GM19328 (cell line): ENCODE measurements around the gene GNAI2.
A peak's percentile ranks its signal among the peaks of the same experiment; 100 is the strongest.
"Not testable (repeated sequence)": the region's sequence is repeated elsewhere in the genome, so short reads cannot be mapped to it uniquely, and the experiment has no call there.

Source experiments
- ATAC-seq: cut with Tn5 transposase; IDR thresholded peaks from one replicate; pipeline ENCODE4 v1.9.1; 2021; ENCODE audit warnings: mild to moderate bottlenecking, moderate library complexity; ENCODE audit not compliant: unreplicated experiment

The GNAI2 gene

DNA sequence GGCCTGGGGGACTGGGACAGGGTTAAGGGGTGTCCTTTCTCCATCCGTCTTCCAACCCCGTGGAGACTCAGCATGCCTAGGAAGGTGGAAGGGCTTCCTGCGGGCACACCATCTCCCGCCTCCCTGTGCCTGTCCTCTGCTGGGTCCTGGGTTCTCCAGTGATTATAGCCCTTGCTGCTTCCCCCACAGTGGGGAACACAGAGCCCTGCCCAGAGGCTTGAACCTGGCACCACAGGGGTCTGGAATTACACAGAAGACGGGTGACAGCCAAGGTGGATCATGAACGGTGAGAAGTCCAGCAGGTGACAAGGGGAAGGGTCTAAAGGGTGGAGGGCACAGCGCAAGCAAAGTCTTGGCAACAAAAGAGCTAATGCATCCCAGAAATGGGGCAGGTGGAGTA is 26.8 kb downstream of the GNAI2 start:
- no peak for ATAC-seq

DNA sequence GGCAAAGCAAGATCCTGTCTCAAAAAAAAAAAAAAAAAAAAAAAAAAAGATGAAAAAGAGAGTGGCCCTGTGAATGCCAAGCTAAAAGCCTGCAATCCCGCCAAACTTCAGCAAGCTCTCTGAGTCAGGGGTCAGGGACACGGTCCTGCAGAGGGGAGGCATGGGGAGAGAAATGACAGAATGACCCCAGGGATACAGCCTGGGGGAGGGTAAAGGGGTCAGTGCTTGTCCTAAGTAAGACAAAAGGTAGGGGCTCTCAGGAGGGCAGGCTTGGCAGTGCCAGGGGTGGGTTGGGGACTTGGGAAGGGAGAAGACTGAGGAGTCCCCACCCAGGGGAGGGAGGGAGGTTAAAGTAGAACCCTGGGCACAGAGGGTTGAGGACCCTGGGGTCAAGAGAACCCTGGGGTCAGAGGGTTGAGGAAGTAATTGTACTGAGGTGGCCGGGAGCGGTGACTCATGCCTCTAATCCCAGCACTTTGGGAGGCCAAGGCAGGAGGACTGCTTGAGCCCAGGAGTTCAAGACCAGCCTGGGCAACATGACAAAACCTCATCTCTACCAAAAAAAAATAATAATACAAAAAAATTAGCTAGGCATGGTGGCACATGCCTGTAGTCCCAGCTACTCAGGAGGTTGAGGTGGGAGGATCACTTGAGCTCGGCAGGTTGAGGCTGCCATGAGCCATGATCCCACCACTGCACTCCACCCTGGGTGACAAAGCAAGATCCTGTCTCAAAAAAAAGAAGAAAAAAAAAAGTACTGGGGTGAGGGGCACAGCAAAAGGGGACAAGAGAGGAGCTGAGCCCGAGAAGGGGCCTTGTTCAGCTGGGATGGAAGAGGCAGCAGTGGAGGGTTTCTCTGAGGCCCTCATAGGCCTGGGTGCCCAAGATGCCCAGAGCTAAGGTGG is 27.7 kb downstream of the GNAI2 start:
- no peak for ATAC-seq

DNA sequence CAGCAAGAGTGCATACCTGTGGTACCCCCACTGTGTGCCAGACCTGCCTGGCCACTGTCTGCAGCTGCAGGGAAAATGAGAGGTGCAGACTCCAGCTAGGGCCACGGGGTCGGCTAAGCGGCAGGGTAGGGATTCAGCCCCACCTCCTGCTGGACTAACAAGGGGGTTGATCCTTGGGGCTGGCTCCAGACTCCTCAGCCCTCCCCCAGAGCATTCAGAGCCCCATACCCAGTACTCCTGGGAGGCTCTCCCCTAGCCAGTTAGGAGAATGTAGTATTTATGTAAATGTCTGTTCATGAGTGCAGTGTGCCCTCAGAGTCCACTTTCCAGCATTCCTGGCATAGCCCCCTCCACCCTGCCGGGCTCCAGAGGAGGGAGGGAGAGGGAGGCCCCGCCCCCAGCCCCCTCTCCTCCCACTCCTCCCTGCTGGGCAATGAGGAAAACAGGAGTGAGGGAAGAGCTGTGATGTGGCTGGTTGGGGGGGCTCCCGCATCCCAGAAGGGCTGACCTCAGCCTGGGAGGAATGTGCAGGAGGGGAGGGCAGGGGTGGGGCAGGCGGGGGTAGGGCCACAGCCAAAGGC is 28.5 kb downstream of the GNAI2 start:
- no peak for ATAC-seq

DNA sequence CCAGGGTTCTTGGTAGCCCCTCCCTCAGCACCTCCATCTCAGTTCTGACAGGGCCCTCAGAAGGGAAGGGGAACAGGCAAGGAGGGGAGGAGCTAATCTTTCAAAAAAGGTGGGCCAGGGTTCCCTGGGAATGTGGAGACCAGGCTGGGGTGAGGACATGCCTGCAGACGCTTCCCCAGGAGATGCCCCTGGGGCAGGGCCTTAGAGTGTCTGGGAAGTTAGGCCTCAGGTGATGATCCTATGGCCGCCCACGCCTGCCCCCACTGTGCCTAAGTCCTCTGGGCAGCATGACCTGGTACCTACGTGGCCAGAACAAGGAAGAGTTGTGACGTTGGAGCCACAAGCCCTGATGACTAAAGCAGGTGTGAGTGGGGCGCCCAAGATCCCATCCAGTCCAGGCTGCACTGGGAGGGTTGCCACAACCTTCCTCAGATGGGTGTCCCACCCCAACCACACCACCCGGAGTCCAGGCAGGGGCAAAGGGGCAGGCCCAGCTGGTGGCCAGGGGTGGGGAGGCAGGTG is 29.0 kb downstream of the GNAI2 start:
- ATAC-seq = no peak

DNA sequence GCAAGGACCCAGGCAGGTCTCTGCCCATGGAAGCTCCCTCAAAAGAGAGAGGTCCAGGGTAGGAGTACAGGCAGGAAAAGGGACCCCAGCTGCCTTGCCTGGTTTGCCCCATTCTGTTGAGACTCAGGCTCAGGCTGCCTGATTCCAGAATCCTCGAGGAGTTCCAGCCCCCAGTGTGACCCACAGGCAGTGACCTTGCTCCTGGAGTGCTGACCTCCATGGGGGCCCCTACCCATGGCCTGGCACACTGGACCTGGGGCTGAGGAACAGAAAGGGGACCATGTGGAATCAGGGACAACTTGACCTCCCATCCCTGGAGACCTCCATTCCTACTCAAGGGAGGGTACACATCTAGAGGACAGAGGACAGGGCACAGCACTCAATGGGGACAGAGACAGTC is 29.6 kb downstream of the GNAI2 start:
- ATAC-seq = no peak

DNA sequence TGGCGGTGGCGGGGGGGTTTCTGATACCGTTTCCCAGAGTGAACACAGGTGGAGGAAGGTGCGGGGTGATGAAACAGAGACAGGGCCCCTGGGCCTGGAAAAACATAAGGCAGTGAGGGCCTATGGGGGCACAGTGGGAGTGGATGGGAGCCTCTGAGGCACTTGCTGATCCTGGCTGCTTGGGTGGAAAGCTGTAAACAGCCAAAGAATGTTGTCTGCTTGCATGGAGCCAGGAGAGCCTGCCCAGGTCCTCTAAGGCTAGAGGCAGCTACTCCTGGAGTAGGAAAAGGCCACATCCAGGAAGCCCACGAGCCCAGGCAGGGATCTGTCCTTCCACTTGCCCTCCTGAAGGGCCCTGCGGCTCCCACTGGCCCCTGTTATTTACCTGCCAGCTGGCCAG is 30.0 kb downstream of the GNAI2 start:
- ATAC-seq = no peak

GRCh38 chr3:50266836-50267235 is 30.8 kb downstream of the GNAI2 start:
- ATAC-seq = no peak

GRCh38 chr3:50267280-50267913 is 31.4 kb downstream of the GNAI2 start:
- no peak for ATAC-seq

- no peak for ATAC-seq
Observed at GRCh38 chr3:50268276-50268675, 32.3 kb downstream of the GNAI2 start.

- no peak for ATAC-seq
Observed at GRCh38 chr3:50268703-50269451, 32.9 kb downstream of the GNAI2 start, which contains the start of gene SEMA3B. SEMA3B (plus strand) TSS chr3:50269147; CDS start chr3:50269241, 94 bp downstream.

DNA sequence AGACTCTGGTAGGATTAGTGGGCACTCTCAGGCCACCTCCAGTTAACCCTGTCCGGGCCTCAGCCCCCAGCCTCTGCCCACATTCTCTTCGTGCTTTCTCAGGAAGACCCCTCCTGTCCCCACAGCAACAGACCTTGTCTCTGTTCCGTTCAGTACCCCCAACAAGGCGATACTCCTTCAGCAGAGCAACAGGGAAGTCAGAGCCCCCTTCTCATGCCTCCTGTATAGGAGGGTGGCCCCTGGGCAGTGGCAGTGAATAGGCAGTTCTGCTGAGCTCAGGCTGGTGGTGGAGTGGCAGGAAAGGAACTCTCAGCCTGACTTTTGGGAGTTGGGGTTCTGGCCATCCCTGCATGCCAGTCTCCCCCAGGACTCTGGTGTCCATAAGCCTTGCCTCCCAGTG is 33.5 kb downstream of the GNAI2 start:
- no peak for ATAC-seq

DNA sequence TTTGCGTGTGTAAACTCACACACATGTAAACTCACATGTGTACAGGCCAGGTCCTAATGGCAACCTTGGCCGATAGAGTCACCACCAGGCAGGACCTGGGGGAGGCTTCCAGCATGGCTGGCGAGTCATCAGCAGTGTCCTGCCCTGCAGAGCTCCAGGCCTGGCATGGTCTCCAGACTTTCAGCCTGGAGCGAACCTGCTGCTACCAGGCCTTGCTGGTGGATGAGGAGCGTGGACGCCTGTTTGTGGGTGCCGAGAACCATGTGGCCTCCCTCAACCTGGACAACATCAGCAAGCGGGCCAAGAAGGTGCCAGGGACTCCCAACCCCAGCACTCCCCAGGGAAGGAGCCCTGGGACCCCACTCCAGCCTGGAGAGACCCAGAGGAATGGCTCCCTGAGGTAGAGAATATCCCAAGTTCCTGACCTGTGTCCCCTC is 34.0 kb downstream of the GNAI2 start:
- ATAC-seq = no peak

GRCh38 chr3:50270422-50271224 is 34.6 kb downstream of the GNAI2 start:
- ATAC-seq = no peak

GRCh38 chr3:50271314-50271936 is 35.4 kb downstream of the GNAI2 start:
- ATAC-seq = no peak

DNA sequence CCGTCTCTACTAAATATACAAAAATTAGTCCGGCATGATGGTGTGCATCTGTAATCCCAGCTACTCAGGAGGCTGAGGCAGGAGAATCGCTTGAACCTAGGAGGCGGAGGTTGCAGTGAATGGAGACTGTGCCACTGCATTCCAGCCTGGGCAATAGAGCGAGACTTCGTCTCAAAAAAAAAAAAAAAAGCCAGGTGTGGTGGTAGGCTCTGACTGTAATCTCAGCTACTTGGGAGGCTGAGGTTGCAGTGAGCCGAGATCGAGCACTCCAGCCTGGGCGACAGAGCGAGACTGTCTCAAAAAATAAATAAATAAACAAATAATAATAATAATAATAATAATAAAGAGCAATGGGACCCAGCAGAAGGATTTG is 36.5 kb downstream of the GNAI2 start:
- ATAC-seq = not testable (repeated sequence)

DNA sequence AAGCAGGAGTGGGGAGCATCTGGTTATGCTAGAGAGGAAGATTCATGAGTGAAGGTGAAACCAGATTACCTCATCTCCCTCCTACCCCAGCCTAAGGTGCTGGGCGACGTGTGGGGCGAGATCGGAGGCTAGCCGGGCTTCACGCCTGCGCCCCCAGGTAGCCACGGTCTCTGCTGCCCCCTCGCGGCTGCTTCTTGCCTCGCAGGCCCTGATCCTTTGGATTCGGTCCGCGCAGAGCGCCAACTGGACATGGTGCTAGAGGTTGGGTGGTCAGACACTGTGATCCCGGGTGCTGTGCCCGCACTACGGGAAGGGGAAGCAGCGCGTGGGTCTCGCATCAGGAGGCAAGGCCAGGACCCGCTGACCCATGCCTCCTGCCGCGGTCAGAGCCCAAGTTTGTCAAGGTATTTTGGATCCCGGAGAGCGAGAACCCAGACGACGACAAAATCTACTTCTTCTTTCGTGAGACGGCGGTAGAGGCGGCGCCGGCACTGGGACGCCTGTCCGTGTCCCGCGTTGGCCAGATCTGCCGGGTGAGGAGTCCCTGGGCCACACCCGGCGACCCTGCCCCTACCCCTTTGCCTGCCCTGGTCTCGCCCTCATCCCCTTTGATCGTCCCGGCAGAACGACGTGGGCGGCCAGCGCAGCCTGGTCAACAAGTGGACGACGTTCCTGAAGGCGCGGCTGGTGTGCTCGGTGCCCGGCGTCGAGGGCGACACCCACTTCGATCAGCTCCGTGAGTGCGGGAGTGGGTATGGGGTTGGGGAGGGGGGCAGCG is 37.1 kb downstream of the GNAI2 start:
- peak; percentile 81 for ATAC-seq

DNA sequence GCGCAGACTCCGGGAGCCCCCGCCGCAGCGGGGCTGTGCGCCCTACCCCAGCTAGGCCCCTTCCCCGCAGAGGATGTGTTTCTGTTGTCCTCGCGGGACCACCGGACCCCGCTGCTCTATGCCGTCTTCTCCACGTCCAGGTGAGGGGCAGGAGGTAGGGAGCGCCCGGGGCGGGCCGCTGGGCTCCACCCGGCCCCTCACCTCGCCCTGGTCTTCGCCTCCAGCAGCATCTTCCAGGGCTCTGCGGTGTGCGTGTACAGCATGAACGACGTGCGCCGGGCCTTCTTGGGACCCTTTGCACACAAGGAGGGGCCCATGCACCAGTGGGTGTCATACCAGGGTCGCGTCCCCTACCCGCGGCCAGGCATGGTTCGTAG is 37.7 kb downstream of the GNAI2 start:
- no peak for ATAC-seq

GRCh38 chr3:50274371-50275104 is 38.5 kb downstream of the GNAI2 start:
- no peak for ATAC-seq
